Testis (tissue), 3 donors: Measurements from ENCODE around the gene ZMIZ1. TPM values are rescaled to one million over a fixed set of nuclear protein-coding genes. Genes with fewer than 3 reads are reported as not detected.

Experiments
- DNase-seq: peaks from one replicate; pipeline ENCODE4 v3.0.0-alpha.2; 2019
- H3K27ac ChIP-seq, 2 donors: fragments of 200-600 bp; sonication (generic); one replicate each; pipeline ENCODE4 v1.5.1; 2019
- H3K27me3 ChIP-seq: fragments of 200-600 bp; sonication (generic); one replicate; pipeline ENCODE4 v1.5.1; 2019
- H3K36me3 ChIP-seq: fragments of 200-600 bp; sonication (generic); one replicate; pipeline ENCODE4 v1.5.1; 2017; ENCODE audit warnings: low read depth; ENCODE audit errors: missing control alignments
- H3K4me1 ChIP-seq: fragments of 200-600 bp; sonication (generic); one replicate; pipeline ENCODE4 v1.5.1; 2019
- H3K4me3 ChIP-seq, 2 donors: fragments of 200-600 bp; sonication (generic); one replicate each; pipeline ENCODE4 v1.5.1; 2017 to 2019
- H3K9me3 ChIP-seq: fragments of 200-600 bp; sonication (generic); one replicate; pipeline ENCODE4 v1.5.1; 2017
- CTCF ChIP-seq, 3 experiments: fragments of 450-650 bp in 2 of 3; fragments of 200-600 bp in 1 of 3; sonication (generic) in 1 of 3; IDR thresholded peaks; one replicate each; pipeline ENCODE4 v1.5.1; 2016 to 2019; ENCODE audit warnings: antibody characterized with exemption in 3 of 3, mild to moderate bottlenecking in 2 of 3, moderate library complexity in 1 of 3
- POLR2A ChIP-seq: fragments of 450-650 bp; IDR thresholded peaks from one replicate; pipeline ENCODE4 v1.6.1; 2017; ENCODE audit warnings: antibody characterized with exemption, mild to moderate bottlenecking, moderate library complexity
- WGBS, 2 donors: methylation state at CpG; one replicate each; pipeline ENCODE4 v1.1.5; 2018; 5-methylcytosine and 5-hydroxymethylcytosine counted together
- intact Hi-C: fragments of 100-400 bp; cut with DNase I; formaldehyde crosslinking; loops from one replicate; pipeline ENCODE4 v1.15.1; 2023; ENCODE audit warnings: low total_unique reads
- polyA plus RNA-seq: library from polyadenylated mRNA; stranded (reverse); fragments of 350-450 nt; fragmentation: Illumina TruSeq; extraction: RNeasy Lipid Tissue Mini Kit (QIAGEN cat#74804); gene quantifications from one replicate; pipeline ENCODE4 v1.2.3, GENCODE V29; 2014; ENCODE audit warnings: low read depth, low replicate concordance; ENCODE audit not compliant: insufficient read depth
- total RNA-seq, 2 donors: library from RNA; depleted of rRNA; stranded (reverse); fragments of >200 nt; gene quantifications; one replicate each; pipeline ENCODE4 v1.2.3, GENCODE V29; 2016

ZMIZ1 gene
- total and polyA plus RNA-seq, 3 donors from 2014 or later: 15.2 to 22.0 (median 18.8) TPM

GRCh38 chr10:79065091-79065551, 3.6 kb upstream of the ZMIZ1 start:
- intact Hi-C loops: loop anchor here (5.0 kb wide), 1 partner anchor 88 kb away; no protein-coding TSS in a partner anchor
- 96% methylated on average over 2 of the region's 2 CpGs; no CpG with 5 or more reads in 1 of the 2 donors for WGBS, 2 donors
- no peak for DNase-seq

GRCh38 chr10:79065853-79066252, 2.9 kb upstream of the ZMIZ1 start:
- Histone ChIP-seq H3K4me1 (peaks cover 14% of the 10 kb centered on the region), H3K4me3 (no peak overlapping the region), H3K9me3 (no peaks in the 10 kb centered on the region), H3K27me3 (no peaks in the 10 kb centered on the region), H3K36me3 (no peaks in the 10 kb centered on the region), H3K27ac (no peak overlapping the region)
- intact Hi-C loops: loop anchor here (5.0 kb wide), 1 partner anchor 89 kb away; no protein-coding TSS in a partner anchor
- DNase-seq: no peak
- TF ChIP-seq POLR2A (no peak), CTCF (IDR thresholded peaks at IDR 0.05) (no peak)
- WGBS, 2 donors: 60 to 73% methylated on average over 2 of the region's 2 CpGs

More at GRCh38 chr10:79065091-79065551, 3.6 kb upstream of the ZMIZ1 start:
- Histone ChIP-seq H3K36me3 (no peaks in the 10 kb centered on the region), H3K4me3 (no peak overlapping the region), H3K27me3 (no peaks in the 10 kb centered on the region), H3K9me3 (no peaks in the 10 kb centered on the region), H3K4me1 (peaks cover 14% of the 10 kb centered on the region), H3K27ac (no peak overlapping the region)
- TF ChIP-seq CTCF (IDR thresholded peaks at IDR 0.05) (no peak), POLR2A (no peak)

- TF ChIP-seq CTCF (IDR thresholded peaks at IDR 0.05): no peak
- no peak for TF ChIP-seq POLR2A
- peaks cover 18% of the 10 kb centered on the region for H3K4me1 ChIP-seq
- no peaks in the 10 kb centered on the region for H3K9me3 ChIP-seq
- WGBS, 2 donors: 10% methylated on average over 19 to 28 of the region's 37 CpGs
- H3K4me3 ChIP-seq: peak overlapping the region; percentile 83 to 84
- peak overlapping the region; percentile 69 to 88 for H3K27ac ChIP-seq
- no peaks in the 10 kb centered on the region for H3K27me3 ChIP-seq
- intact Hi-C loops: loop anchor here (5.0 kb wide), 1 partner anchor 89 kb away; no protein-coding TSS in a partner anchor
- no peak for DNase-seq
- H3K36me3 ChIP-seq: no peaks in the 10 kb centered on the region
These were observed 2.1 kb upstream of the ZMIZ1 start for GRCh38 chr10:79066411-79067240.

- H3K4me1 ChIP-seq: peaks cover 25% of the 10 kb centered on the region
- TF ChIP-seq POLR2A (no peak), CTCF (IDR thresholded peaks at IDR 0.05) (no peak)
- peak overlapping the region; percentile 69 to 88 for H3K27ac ChIP-seq
- no peaks in the 10 kb centered on the region for H3K9me3 ChIP-seq
- intact Hi-C loops: loop anchor here (5.0 kb wide), 1 partner anchor 90 kb away; no protein-coding TSS in a partner anchor
- no peaks in the 10 kb centered on the region for H3K27me3 ChIP-seq
- peak overlapping the region; percentile 83 to 84 for H3K4me3 ChIP-seq
- H3K36me3 ChIP-seq: no peaks in the 10 kb centered on the region
- 1% methylated on average over 41 to 68 of the region's 81 CpGs for WGBS, 2 donors
- peak; percentile 91 for DNase-seq
These were observed 1.2 kb upstream of the ZMIZ1 start for GRCh38 chr10:79067241-79068202.
